Upper lobe of right lung (tissue), 1 donor: Measurements from ENCODE around the gene APCS. TPM values are rescaled to one million over a fixed set of nuclear protein-coding genes. Genes with fewer than 3 reads are reported as not detected.

Experiments
- ATAC-seq: fragments of 200-7000 bp; cut with Tn5 transposase; one replicate; pipeline ENCODE4 v1.9.1; 2020; ENCODE audit warnings: mild to moderate bottlenecking, moderate library complexity
- DNase-seq: peaks from one replicate; pipeline ENCODE4 v3.0.0-alpha.2; 2020
- H3K27ac ChIP-seq: fragments of 200-600 bp; one replicate; pipeline ENCODE4 v1.8.0; 2022
- H3K27me3 ChIP-seq: fragments of 200-600 bp; one replicate; pipeline ENCODE4 v1.8.0; 2022; ENCODE audit warnings: mild to moderate bottlenecking
- H3K36me3 ChIP-seq: fragments of 200-600 bp; one replicate; pipeline ENCODE4 v1.8.0; 2022
- H3K4me1 ChIP-seq: fragments of 200-600 bp; one replicate; pipeline ENCODE4 v1.8.0; 2022
- H3K4me3 ChIP-seq: fragments of 200-600 bp; one replicate; pipeline ENCODE4 v1.8.0; 2022; ENCODE audit warnings: mild to moderate bottlenecking
- H3K9me3 ChIP-seq: fragments of 200-600 bp; one replicate; pipeline ENCODE4 v1.8.0; 2022
- CTCF ChIP-seq: fragments of 200-600 bp; IDR thresholded peaks from one replicate; pipeline ENCODE4 v1.8.0; 2022; ENCODE audit warnings: antibody characterized with exemption
- intact Hi-C: fragments of 100-400 bp; cut with DNase I; formaldehyde crosslinking; loops from one replicate; pipeline ENCODE4 v1.11.0; 2022
- total RNA-seq: library from RNA; stranded (reverse); fragmentation: NEBNext Ultra II Directional; extraction: Animal tissue kit (Norgen Biotek cat#: 25700); gene quantifications from one replicate; pipeline ENCODE4 v1.2.1, GENCODE V29; 2021
- donor health status: DM: no; HTN: yes; CAD: no; lungs with severe emphysema.

Gene APCS
- total RNA-seq, 1 donor from 2014 or later = not detected

- no peak overlapping the region for H3K27ac ChIP-seq
- intact Hi-C loops = no loop called here
- ATAC-seq (no peak), DNase-seq (no peak)
- no peaks in the 10 kb centered on the region for H3K27me3 ChIP-seq
- H3K4me3 ChIP-seq = no peak overlapping the region
- H3K4me1 ChIP-seq = no peaks in the 10 kb centered on the region
- H3K9me3 ChIP-seq = no peaks in the 10 kb centered on the region
- no peaks in the 10 kb centered on the region for H3K36me3 ChIP-seq
- TF ChIP-seq CTCF = no peak
These were observed 24.7 kb downstream of the APCS start for GRCh38 chr1:159612211-159612885.

DNA sequence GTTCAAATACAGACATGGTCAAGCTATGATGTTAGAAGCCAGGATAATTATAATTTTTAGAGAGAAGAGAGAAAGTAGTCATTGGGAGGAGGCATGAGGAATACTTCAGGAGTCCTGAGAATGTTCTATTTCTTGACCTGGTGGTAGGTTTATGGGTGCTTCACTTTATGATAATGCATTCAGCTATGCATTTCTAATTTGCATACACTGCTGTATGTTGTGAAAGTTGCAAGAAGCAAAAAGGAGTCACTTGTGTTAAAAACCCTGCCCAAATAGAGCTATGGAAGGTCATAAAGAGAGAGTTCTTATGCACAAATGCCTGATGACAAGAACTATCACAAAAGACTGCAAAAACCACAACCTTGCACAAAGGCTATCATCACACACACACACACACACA lies 45.3 kb downstream of the APCS start:
- intact Hi-C loops = no loop called here
- Histone ChIP-seq H3K4me3 (no peak overlapping the region), H3K36me3 (no peaks in the 10 kb centered on the region), H3K27me3 (no peaks in the 10 kb centered on the region), H3K27ac (no peak overlapping the region), H3K4me1 (no peaks in the 10 kb centered on the region), H3K9me3 (no peaks in the 10 kb centered on the region)
- ATAC-seq (no peak), DNase-seq (no peak)
- TF ChIP-seq CTCF = no peak

Other genes starting within 250 kb of the APCS start
- not detected for gene OR10J4, start 155.6 kb upstream of the APCS start, total RNA-seq
- gene OR10J1, start 148.1 kb upstream of the APCS start, total RNA-seq = not detected
- not detected for gene OR10J5, start 51.8 kb upstream of the APCS start, total RNA-seq
- 0.26 TPM for gene CRP, start 126.8 kb downstream of the APCS start, total RNA-seq
- 71.1 TPM for gene DUSP23, start 193.1 kb downstream of the APCS start, total RNA-seq
- 3.2 TPM for gene FCRL6, start 214.5 kb downstream of the APCS start, total RNA-seq
- gene SLAMF8, start 239.0 kb downstream of the APCS start, total RNA-seq = 34.6 TPM